K562 (cell line): ENCODE results near the gene LSS. TPM values are rescaled to one million over a fixed set of nuclear protein-coding genes. Genes with fewer than 3 reads are reported as not detected.

Source experiments
- ATAC-seq: fragments of 200-7000 bp; cut with Tn5 transposase; 3 replicates; pipeline ENCODE4 v1.9.1; 2020; ENCODE audit warnings: moderate library complexity
- BruUV-seq: library from RNA; stranded (reverse); fragments of 400-500 nt; replicated peaks from 2 replicates; lab custom pipeline; 2021; lab: Mats Ljungman, UMichigan
- CTCF ChIA-PET: fragments of 300-600 bp; formaldehyde crosslinking; extraction: SDS; loops from one replicate; lab custom pipeline; 2021; ENCODE audit warnings: low intra/inter-chr PET ratio; lab: Yijun Ruan, JAX
- POLR2A ChIA-PET: fragments of 300-600, 350-650 bp; sonication (Branson Sonifier 250); formaldehyde crosslinking; extraction: SDS; loops from one replicate; lab custom pipeline; 2021; ENCODE audit warnings: antibody characterized with exemption, inconsistent platforms; lab: Yijun Ruan, JAX
- DNase-seq, 4 experiments: peaks; one replicate each; pipeline versions ENCODE4 v3.0.0 to v3.0.0-alpha.2; 2011 to 2018; ENCODE audit warnings: low spot score in 3 of 4, mixed read lengths in 3 of 4; ENCODE audit errors: extremely low read depth in 1 of 4
- FAIRE-seq: peaks from 2 replicates; lab custom pipeline; 2011; peaks lifted over from hg19 to GRCh38; lab: Jason Lieb, UNC
- H2AFZ ChIP-seq: 2 replicates; pipeline ENCODE4 v1.6.0; 2011; ENCODE audit warnings: low read depth, low read length, control low read depth, inconsistent platforms
- H3K27ac ChIP-seq: fragments of 200-600 bp; 3 replicates; pipeline ENCODE4 v1.8.0; 2011; ENCODE audit warnings: low read depth, mild to moderate bottlenecking, control low read depth, inconsistent platforms, low read length, moderate library complexity, mixed read lengths; ENCODE audit errors: extremely low read depth
- H3K27me3 ChIP-seq, 2 experiments: fragments of 300-600 bp in 1 of 2; 2 replicates in 1 of 2; 3 replicates in 1 of 2; pipeline versions ENCODE4 v1.6.0 to v1.8.0; 2011; ENCODE audit warnings: inconsistent platforms in 2 of 2, low read length in 2 of 2, mild to moderate bottlenecking in 1 of 2, mixed read lengths in 1 of 2, moderate library complexity in 1 of 2; ENCODE audit not compliant: control insufficient read depth in 2 of 2, insufficient read depth in 2 of 2
- H3K36me3 ChIP-seq: fragments of 300-600 bp; 3 replicates; pipeline ENCODE4 v1.8.0; 2011; ENCODE audit warnings: mild to moderate bottlenecking, low read length, inconsistent platforms; ENCODE audit not compliant: control insufficient read depth, insufficient read depth
- H3K4me1 ChIP-seq, 2 experiments: fragments of 200-600 bp in 1 of 2; replicated peaks in 1 of 2; 2 replicates in 1 of 2; 3 replicates in 1 of 2; pipeline versions ENCODE4 v1.5.1 to v1.8.0; 2011; ENCODE audit warnings: inconsistent platforms in 2 of 2, low read length in 2 of 2, mild to moderate bottlenecking in 1 of 2, mixed read lengths in 1 of 2, moderate library complexity in 1 of 2; ENCODE audit not compliant: control insufficient read depth in 2 of 2, insufficient read depth in 2 of 2
- H3K4me2 ChIP-seq: 2 replicates; pipeline ENCODE4 v1.6.1; 2011; ENCODE audit warnings: low read length, control low read depth, inconsistent platforms, mixed read lengths; ENCODE audit not compliant: insufficient read depth
- H3K4me3 ChIP-seq: fragments of 200-600 bp; sonication (generic), shearing (Covaris generic); 2 replicates; pipeline ENCODE4 v1.5.1; 2016; ENCODE audit warnings: control low read depth, inconsistent platforms
- H3K79me2 ChIP-seq: fragments of 200-600 bp; 3 replicates; pipeline ENCODE4 v1.8.0; 2011; ENCODE audit warnings: low read length, inconsistent platforms; ENCODE audit not compliant: control insufficient read depth, insufficient read depth
- H3K9ac ChIP-seq, 2 experiments: 2 replicates each; pipeline versions ENCODE4 v1.6.0 to v1.6.1; 2011; ENCODE audit warnings: low read depth in 2 of 2, low read length in 2 of 2, control low read depth in 1 of 2, inconsistent platforms in 1 of 2, mild to moderate bottlenecking in 1 of 2, mixed read lengths in 1 of 2; ENCODE audit not compliant: insufficient read depth in 1 of 2
- H3K9me1 ChIP-seq: one replicate; pipeline ENCODE4 v1.6.0; 2011; ENCODE audit warnings: inconsistent platforms, mild to moderate bottlenecking, low read length, moderate library complexity; ENCODE audit not compliant: control insufficient read depth, insufficient read depth
- H3K9me3 ChIP-seq: replicated peaks from 2 replicates; pipeline ENCODE4 v1.5.1; 2011; ENCODE audit warnings: low read depth, low read length, inconsistent platforms; ENCODE audit not compliant: control insufficient read depth, insufficient read depth
- H4K20me1 ChIP-seq: replicated peaks from 2 replicates; pipeline ENCODE4 v1.6.1; 2011; ENCODE audit warnings: low read length, inconsistent platforms, mixed read lengths; ENCODE audit not compliant: control insufficient read depth, insufficient read depth
- GATAD2A ChIP-seq: fragments of 450-650 bp; IDR thresholded peaks from 2 replicates; pipeline ENCODE4 v1.6.1; 2017
- MTA2 ChIP-seq: fragments of 450-650 bp; IDR thresholded peaks from 2 replicates; pipeline ENCODE4 v1.6.1; 2016; ENCODE audit warnings: low read depth
- NEUROD1 ChIP-seq: fragments of 150-350 bp; IDR thresholded peaks from 2 replicates; pipeline ENCODE4 v1.6.1; 2014; ENCODE audit warnings: borderline replicate concordance, low read length, low read depth; ENCODE audit not compliant: partially characterized antibody
- NR2C2 ChIP-seq, 2 experiments: fragments of 200-800 bp in 1 of 2; sonication (Bioruptor generic) in 1 of 2; sonication (generic) in 1 of 2; formaldehyde crosslinking in 1 of 2; IDR thresholded peaks; 2 replicates each; pipeline versions ENCODE4 v1.6.1 to v1.8.0; 2016 to 2022; ENCODE audit warnings: mild to moderate bottlenecking in 1 of 2, missing compliant biosample characterization in 1 of 2, missing genetic modification characterization in 1 of 2, missing genetic modification reagents in 1 of 2
- PTTG1 ChIP-seq: fragments of 450-650 bp; IDR thresholded peaks from 2 replicates; pipeline ENCODE4 v1.6.1; 2016; ENCODE audit warnings: low read depth, mild to moderate bottlenecking, missing genetic modification characterization, missing compliant biosample characterization
- SMARCA4 ChIP-seq: fragments of 450-650 bp; IDR thresholded peaks from 2 replicates; pipeline ENCODE4 v1.6.1; 2016
- TAF9B ChIP-seq: fragments of 450-650 bp; IDR thresholded peaks from 2 replicates; pipeline ENCODE4 v1.6.1; 2018; ENCODE audit warnings: mild to moderate bottlenecking; ENCODE audit not compliant: partially characterized antibody
- ZNF175 ChIP-seq: fragments of 200-800 bp; sonication (Bioruptor generic); IDR thresholded peaks from 2 replicates; pipeline ENCODE4 v1.6.1; 2016; ENCODE audit warnings: low read depth, mild to moderate bottlenecking, missing genetic modification characterization, missing compliant biosample characterization
- ZNF324 ChIP-seq: fragments of 250-450 bp; sonication (Bioruptor Pico); IDR thresholded peaks from 2 replicates; pipeline ENCODE4 v1.4.0; 2020; ENCODE audit warnings: mild to moderate bottlenecking
- WGBS: fragments of 100-300 bp; shearing (Covaris generic); methylation state at CpG from one replicate; pipeline ENCODE4 v1.1.6; 2016; ENCODE audit warnings: low coverage, mixed read lengths; ENCODE audit not compliant: insufficient coverage; ENCODE audit errors: missing lambda C conversion rate; 5-methylcytosine and 5-hydroxymethylcytosine counted together
- in situ Hi-C: fragments of 300-500 bp; cut with MboI; formaldehyde crosslinking; loops from 4 replicates; pipeline ENCODE4 v1.15.0; 2018; ENCODE audit warnings: inconsistent platforms, mixed read lengths
- intact Hi-C: fragments of 100-400 bp; cut with micrococcal nuclease; formaldehyde crosslinking; loops from 2 replicates; pipeline ENCODE4 v1.14.2; 2022
- polyA plus RNA-seq, 8 experiments: library from polyadenylated mRNA; depleted of rRNA in 4 of 8; stranded (reverse) in 5 of 8; unstranded in 3 of 8; fragments of >200 nt; fragmentation: Nextera tagmentation in 2 of 8; fragmentation: Illumina TruSeq in 1 of 8; extraction: Ambion mirVana in 2 of 8; extraction: Trizol in 1 of 8; gene quantifications; 2 replicates each; pipeline versions ENCODE4 v1.2.1 to v1.2.3, GENCODE V29; 2011 to 2014; ENCODE audit warnings: inconsistent platforms in 1 of 8, missing spikeins in 1 of 8
- total RNA-seq, 7 experiments: library from RNA; depleted of rRNA in 6 of 7; stranded (reverse); fragments of >200 nt in 6 of 7; fragmentation: Illumina TruSeq in 2 of 7; extraction: Trizol in 2 of 7; gene quantifications; 2 replicates each; pipeline versions ENCODE4 v1.2.1 to v1.2.3, GENCODE V29; 2011 to 2021; ENCODE audit warnings: low replicate concordance in 1 of 7
- TF ChIP-seq, protein P1 (sequence below): fragments of 450-650 bp; conservative IDR thresholded peaks from 2 replicates; pipeline ENCODE4 v1.6.1; 2016; ENCODE audit warnings: missing genetic modification characterization, low read depth, mild to moderate bottlenecking, missing compliant biosample characterization, moderate library complexity
- TF ChIP-seq, protein P2 (sequence below): fragments of 450-650 bp; IDR thresholded peaks from 2 replicates; pipeline ENCODE4 v1.6.1; 2017; ENCODE audit warnings: mild to moderate bottlenecking, moderate library complexity
- TF ChIP-seq, protein P3 (sequence below), 3 experiments: fragments of 200-800 bp in 1 of 3; sonication (Bioruptor generic) in 1 of 3; sonication (generic) in 1 of 3; formaldehyde crosslinking in 1 of 3; IDR thresholded peaks; 2 replicates each; pipeline versions ENCODE4 v1.6.1 to v1.8.0; 2016 to 2022; ENCODE audit warnings: mild to moderate bottlenecking in 2 of 3, missing compliant biosample characterization in 2 of 3, missing genetic modification characterization in 2 of 3, missing genetic modification reagents in 1 of 3

The LSS gene
- total and polyA plus RNA-seq, 9 of the 15 experiments (the other 6 are each of a cell fraction or from before 2014, with no cell fraction given), result 2.2 to 89.5 (median 37.4) TPM

DNA sequence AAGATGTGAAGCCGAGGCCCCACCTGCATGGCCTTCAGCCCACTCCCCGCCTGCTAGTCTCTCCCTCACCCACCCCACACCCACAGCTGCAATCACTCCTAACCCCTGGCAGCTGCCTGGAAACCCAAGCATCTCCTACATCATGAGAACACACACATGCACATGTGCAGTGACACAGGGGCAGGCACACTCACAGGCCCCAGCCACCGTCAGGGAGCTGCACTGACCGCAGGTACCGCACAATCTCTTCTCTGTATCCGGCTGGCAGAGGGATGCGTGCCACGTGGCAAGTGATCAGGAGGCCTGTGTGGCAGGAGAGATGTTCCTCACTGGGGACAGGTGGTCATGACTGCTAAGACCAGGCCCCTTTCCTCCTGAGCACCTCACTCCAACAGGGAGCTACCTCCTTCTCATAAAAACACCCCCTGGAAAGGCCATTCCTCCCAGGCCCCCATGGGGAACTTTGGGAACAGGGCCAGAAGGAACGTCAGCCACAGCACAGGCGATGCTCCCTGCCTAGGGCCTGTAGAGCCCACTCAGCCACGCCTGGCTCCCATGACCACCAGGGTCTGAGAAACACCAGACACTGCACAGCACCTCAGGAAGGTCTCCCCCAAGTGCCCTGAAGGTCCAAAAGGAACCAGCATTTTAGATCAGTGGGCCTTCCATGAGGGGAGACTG lies 6.0 kb downstream of the LSS start:
- no peak overlapping the region for H3K4me3 ChIP-seq
- WGBS, result 87% methylated on average over 11 of the region's 11 CpGs
- H3K4me1 ChIP-seq, result peaks cover 19% of the 10 kb centered on the region in 2 experiments; a peak in 4 of 5 replicates
- FAIRE-seq (no peak), ATAC-seq (no peak), DNase-seq (no peak)
- POLR2A ChIA-PET, result interaction anchor here (1.1 kb wide), 1 partner anchor 33 kb away, joined by 3 read pairs; no protein-coding TSS in a partner anchor
- peaks cover 13% of the 10 kb centered on the region; the same call in 1 of the 2 replicates for H4K20me1 ChIP-seq
- TF ChIP-seq, protein P1, sequence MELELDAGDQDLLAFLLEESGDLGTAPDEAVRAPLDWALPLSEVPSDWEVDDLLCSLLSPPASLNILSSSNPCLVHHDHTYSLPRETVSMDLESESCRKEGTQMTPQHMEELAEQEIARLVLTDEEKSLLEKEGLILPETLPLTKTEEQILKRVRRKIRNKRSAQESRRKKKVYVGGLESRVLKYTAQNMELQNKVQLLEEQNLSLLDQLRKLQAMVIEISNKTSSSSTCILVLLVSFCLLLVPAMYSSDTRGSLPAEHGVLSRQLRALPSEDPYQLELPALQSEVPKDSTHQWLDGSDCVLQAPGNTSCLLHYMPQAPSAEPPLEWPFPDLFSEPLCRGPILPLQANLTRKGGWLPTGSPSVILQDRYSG (tag), result no peak
- no peak for TF ChIP-seq NEUROD1
- TF ChIP-seq, protein P2, sequence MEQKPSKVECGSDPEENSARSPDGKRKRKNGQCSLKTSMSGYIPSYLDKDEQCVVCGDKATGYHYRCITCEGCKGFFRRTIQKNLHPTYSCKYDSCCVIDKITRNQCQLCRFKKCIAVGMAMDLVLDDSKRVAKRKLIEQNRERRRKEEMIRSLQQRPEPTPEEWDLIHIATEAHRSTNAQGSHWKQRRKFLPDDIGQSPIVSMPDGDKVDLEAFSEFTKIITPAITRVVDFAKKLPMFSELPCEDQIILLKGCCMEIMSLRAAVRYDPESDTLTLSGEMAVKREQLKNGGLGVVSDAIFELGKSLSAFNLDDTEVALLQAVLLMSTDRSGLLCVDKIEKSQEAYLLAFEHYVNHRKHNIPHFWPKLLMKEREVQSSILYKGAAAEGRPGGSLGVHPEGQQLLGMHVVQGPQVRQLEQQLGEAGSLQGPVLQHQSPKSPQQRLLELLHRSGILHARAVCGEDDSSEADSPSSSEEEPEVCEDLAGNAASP, result no peak
- TF ChIP-seq GATAD2A, result no peak
- no peak for TF ChIP-seq MTA2
- TF ChIP-seq ZNF324, result no peak
- TF ChIP-seq ZNF175 (CRISPR knock-in tag), result no peak
- no peak for TF ChIP-seq SMARCA4
- TF ChIP-seq, protein P3, sequence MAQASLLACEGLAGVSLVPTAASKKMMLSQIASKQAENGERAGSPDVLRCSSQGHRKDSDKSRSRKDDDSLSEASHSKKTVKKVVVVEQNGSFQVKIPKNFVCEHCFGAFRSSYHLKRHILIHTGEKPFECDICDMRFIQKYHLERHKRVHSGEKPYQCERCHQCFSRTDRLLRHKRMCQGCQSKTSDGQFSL (CRISPR knock-in tag; IDR thresholded peaks at IDR 0.05), result no peak
- TF ChIP-seq, protein P3 (tag; IDR thresholded peaks at IDR 0.05), result no peak
- TF ChIP-seq PTTG1, result no peak
- no peak for TF ChIP-seq NR2C2 (CRISPR knock-in tag; IDR thresholded peaks at IDR 0.05)
- no peak for TF ChIP-seq NR2C2 (tag; IDR thresholded peaks at IDR 0.05)
- TF ChIP-seq TAF9B, result no peak
- CTCF ChIA-PET, result no interaction called here
- H3K9me3 ChIP-seq, result no peaks in the 10 kb centered on the region
- peaks cover 5% of the 10 kb centered on the region for H3K9me1 ChIP-seq
- H2AFZ ChIP-seq, result no peak overlapping the region
- H3K36me3 ChIP-seq, result peaks cover 71% of the 10 kb centered on the region; the same call in 2 of the 3 replicates
- no peak overlapping the region for H3K4me2 ChIP-seq
- intact Hi-C loops (loop anchor here (10.0 kb wide), 2 partner anchors 182 to 232 kb away; partner anchors contain the start of gene DIP2A), in situ Hi-C loops (no loop called here)
- H3K79me2 ChIP-seq, result peaks cover 54% of the 10 kb centered on the region
- BruUV-seq, result no TSS peak
- H3K9ac ChIP-seq, result peak overlapping the region in 1 of 2 experiments; percentile 21; a peak in 1 of 4 replicates
- H3K27me3 ChIP-seq, result no peaks in the 10 kb centered on the region
- no peak overlapping the region for H3K27ac ChIP-seq
